SK-N-SH (cell line): ENCODE measurements around the gene RAB3A. TPM values are rescaled to one million over a fixed set of nuclear protein-coding genes. Genes with fewer than 3 reads are reported as not detected.

Experiments used
- CTCF ChIA-PET: fragments of 300-600, 350-600 bp; formaldehyde crosslinking; extraction: SDS; loops from one replicate; lab custom pipeline; 2021; lab: Yijun Ruan, JAX
- POLR2A ChIA-PET: fragments of 350-600 bp; sonication (Branson Sonifier 250); formaldehyde crosslinking; extraction: SDS; loops from one replicate; lab custom pipeline; 2020; ENCODE audit warnings: antibody characterized with exemption, inconsistent platforms; lab: Yijun Ruan, JAX
- DNase-seq: peaks from one replicate; pipeline ENCODE4 v3.0.0; 2012
- H2AFZ ChIP-seq: fragments of 200-600 bp; sonication (generic); 2 replicates; pipeline ENCODE4 v1.8.1; 2016; ENCODE audit warnings: antibody characterized with exemption, mild to moderate bottlenecking, low read depth
- H3F3A ChIP-seq: fragments of 200-600 bp; sonication (generic); replicated peaks from 2 replicates; pipeline ENCODE3; 2016; ENCODE audit warnings: antibody characterized with exemption, mild to moderate bottlenecking; ENCODE audit not compliant: insufficient read depth
- H3K27ac ChIP-seq, 2 experiments: fragments of 200-500 bp in 1 of 2; fragments of 200-600 bp in 1 of 2; sonication (Bioruptor generic) in 1 of 2; sonication (generic), shearing (Covaris generic) in 1 of 2; 2 replicates each; pipeline versions ENCODE4 v1.5.1 to v1.6.1; 2014 to 2016; ENCODE audit warnings: low read depth in 2 of 2, inconsistent platforms in 1 of 2, low read length in 1 of 2, mild to moderate bottlenecking in 1 of 2, mixed read lengths in 1 of 2
- H3K27me3 ChIP-seq: fragments of 200-600 bp; sonication (generic), shearing (Covaris generic); 2 replicates; pipeline ENCODE4 v1.6.1; 2016; ENCODE audit warnings: mixed run types; ENCODE audit not compliant: insufficient read depth
- H3K36me3 ChIP-seq, 2 experiments: fragments of 200-500 bp in 1 of 2; fragments of 200-600 bp in 1 of 2; sonication (Bioruptor generic) in 1 of 2; sonication (generic) in 1 of 2; replicated peaks in 1 of 2; 2 replicates each; pipeline versions ENCODE3 to v1.5.1; 2014 to 2016; ENCODE audit warnings: low read length in 1 of 2, mild to moderate bottlenecking in 1 of 2; ENCODE audit not compliant: insufficient read depth in 2 of 2, control insufficient read depth in 1 of 2
- H3K4me1 ChIP-seq, 2 experiments: fragments of 200-500 bp in 1 of 2; fragments of 200-600 bp in 1 of 2; sonication (Bioruptor generic) in 1 of 2; sonication (generic), shearing (Covaris generic) in 1 of 2; 2 replicates each; pipeline versions ENCODE4 v1.5.1 to v1.6.1; 2014 to 2016; ENCODE audit warnings: low read depth in 1 of 2, low read length in 1 of 2, mixed run types in 1 of 2; ENCODE audit not compliant: insufficient read depth in 2 of 2, control insufficient read depth in 1 of 2
- H3K4me2 ChIP-seq: fragments of 200-600 bp; sonication (generic), shearing (Covaris generic); 2 replicates; pipeline ENCODE4 v1.6.1; 2017; ENCODE audit warnings: mixed run types
- H3K4me3 ChIP-seq, 2 experiments: fragments of 200-500 bp in 1 of 2; fragments of 200-600 bp in 1 of 2; sonication (Bioruptor generic) in 1 of 2; sonication (generic), shearing (Covaris generic) in 1 of 2; 2 replicates each; pipeline versions ENCODE4 v1.5.1 to v1.8.1; 2014 to 2016; ENCODE audit warnings: low read depth in 2 of 2, inconsistent platforms in 1 of 2, low read length in 1 of 2, mild to moderate bottlenecking in 1 of 2, mixed read lengths in 1 of 2, moderate library complexity in 1 of 2
- H3K79me2 ChIP-seq: fragments of 200-600 bp; sonication (generic); 2 replicates; pipeline ENCODE4 v1.8.1; 2017; ENCODE audit warnings: mild to moderate bottlenecking; ENCODE audit not compliant: insufficient read depth
- H3K9ac ChIP-seq: fragments of 200-600 bp; sonication (generic); 2 replicates; pipeline ENCODE4 v1.6.1; 2017; ENCODE audit warnings: mixed run types
- H3K9me2 ChIP-seq: fragments of 200-600 bp; sonication (generic); 2 replicates; pipeline ENCODE4 v1.6.1; 2017; ENCODE audit warnings: mixed run types
- H3K9me3 ChIP-seq: fragments of 200-600 bp; sonication (generic); 2 replicates; pipeline ENCODE4 v1.6.1; 2017; ENCODE audit warnings: mixed run types, mild to moderate bottlenecking, moderate library complexity
- H4K20me1 ChIP-seq: fragments of 200-600 bp; sonication (generic); 2 replicates; pipeline ENCODE4 v1.6.1; 2017; ENCODE audit warnings: mild to moderate bottlenecking, mixed run types; ENCODE audit not compliant: insufficient read depth
- FOSL2 ChIP-seq: IDR thresholded peaks from 2 replicates; pipeline ENCODE4 v1.4.0; 2012; ENCODE audit warnings: low read depth, mild to moderate bottlenecking, moderate library complexity, borderline replicate concordance
- GATA2 ChIP-seq: sonication (generic); formaldehyde crosslinking; IDR thresholded peaks from 2 replicates; pipeline ENCODE4 v1.5.0; 2020; ENCODE audit warnings: mild to moderate bottlenecking, missing genetic modification reagents
- POLR2AphosphoS5 ChIP-seq: IDR thresholded peaks from 2 replicates; pipeline ENCODE4 v1.6.1; 2012; ENCODE audit warnings: low read depth, low read length
- RAD21 ChIP-seq: IDR thresholded peaks from 2 replicates; pipeline ENCODE4 v1.6.1; 2012; ENCODE audit warnings: mild to moderate bottlenecking, low read length
- RCOR1 ChIP-seq: fragments of 150-350 bp; IDR thresholded peaks from 2 replicates; pipeline ENCODE4 v1.6.1; 2017; ENCODE audit warnings: antibody characterized with exemption, low read length
- RXRA ChIP-seq: IDR thresholded peaks from 2 replicates; pipeline ENCODE4 v1.4.0; 2012; ENCODE audit warnings: low read depth, mild to moderate bottlenecking, borderline replicate concordance
- SIN3A ChIP-seq: IDR thresholded peaks from 2 replicates; pipeline ENCODE4 v1.6.1; 2012; ENCODE audit warnings: low read depth, mild to moderate bottlenecking, low read length, moderate library complexity, borderline replicate concordance
- SMC3 ChIP-seq: IDR thresholded peaks from 2 replicates; pipeline ENCODE4 v1.6.1; 2012; ENCODE audit warnings: low read depth, low read length, improper control_type of control experiment
- WGBS: methylation state at CpG from one replicate; pipeline ENCODE4 v1.1.6; 2017; ENCODE audit warnings: low lambda C conversion rate; 5-methylcytosine and 5-hydroxymethylcytosine counted together
- polyA plus RNA-seq, 3 experiments: library from polyadenylated mRNA; depleted of rRNA; stranded (reverse); fragments of >200 nt; gene quantifications; 2 replicates each; pipeline ENCODE4 v1.2.3, GENCODE V29; 2012
- TF ChIP-seq, protein P1 (sequence below): IDR thresholded peaks from 2 replicates; pipeline ENCODE4 v1.6.1; 2012; ENCODE audit warnings: mild to moderate bottlenecking, low read depth, low read length, moderate library complexity

RAB3A gene
- polyA plus RNA-seq, 1 of the 3 experiments (the other 2 are of a cell fraction) = 9.7 TPM

DNA sequence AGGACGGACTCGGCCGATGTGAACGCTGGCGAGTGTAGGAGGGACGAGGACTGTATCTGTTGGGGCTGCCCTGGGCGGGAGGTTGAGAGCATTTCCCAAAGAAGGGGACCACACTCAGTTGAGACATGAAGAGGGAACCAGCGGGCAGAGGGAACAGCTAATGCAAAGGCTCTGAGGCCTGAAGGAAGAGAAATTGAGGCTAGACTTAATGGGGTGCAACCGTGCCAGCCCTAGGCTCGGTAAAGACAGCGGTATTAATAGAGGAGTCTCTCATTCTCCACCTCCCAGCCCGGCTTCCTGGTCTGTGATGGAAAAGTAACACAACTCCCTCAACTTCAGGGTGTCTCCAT is 9.7 kb downstream of the RAB3A start (continued):
- TF ChIP-seq, protein P1, sequence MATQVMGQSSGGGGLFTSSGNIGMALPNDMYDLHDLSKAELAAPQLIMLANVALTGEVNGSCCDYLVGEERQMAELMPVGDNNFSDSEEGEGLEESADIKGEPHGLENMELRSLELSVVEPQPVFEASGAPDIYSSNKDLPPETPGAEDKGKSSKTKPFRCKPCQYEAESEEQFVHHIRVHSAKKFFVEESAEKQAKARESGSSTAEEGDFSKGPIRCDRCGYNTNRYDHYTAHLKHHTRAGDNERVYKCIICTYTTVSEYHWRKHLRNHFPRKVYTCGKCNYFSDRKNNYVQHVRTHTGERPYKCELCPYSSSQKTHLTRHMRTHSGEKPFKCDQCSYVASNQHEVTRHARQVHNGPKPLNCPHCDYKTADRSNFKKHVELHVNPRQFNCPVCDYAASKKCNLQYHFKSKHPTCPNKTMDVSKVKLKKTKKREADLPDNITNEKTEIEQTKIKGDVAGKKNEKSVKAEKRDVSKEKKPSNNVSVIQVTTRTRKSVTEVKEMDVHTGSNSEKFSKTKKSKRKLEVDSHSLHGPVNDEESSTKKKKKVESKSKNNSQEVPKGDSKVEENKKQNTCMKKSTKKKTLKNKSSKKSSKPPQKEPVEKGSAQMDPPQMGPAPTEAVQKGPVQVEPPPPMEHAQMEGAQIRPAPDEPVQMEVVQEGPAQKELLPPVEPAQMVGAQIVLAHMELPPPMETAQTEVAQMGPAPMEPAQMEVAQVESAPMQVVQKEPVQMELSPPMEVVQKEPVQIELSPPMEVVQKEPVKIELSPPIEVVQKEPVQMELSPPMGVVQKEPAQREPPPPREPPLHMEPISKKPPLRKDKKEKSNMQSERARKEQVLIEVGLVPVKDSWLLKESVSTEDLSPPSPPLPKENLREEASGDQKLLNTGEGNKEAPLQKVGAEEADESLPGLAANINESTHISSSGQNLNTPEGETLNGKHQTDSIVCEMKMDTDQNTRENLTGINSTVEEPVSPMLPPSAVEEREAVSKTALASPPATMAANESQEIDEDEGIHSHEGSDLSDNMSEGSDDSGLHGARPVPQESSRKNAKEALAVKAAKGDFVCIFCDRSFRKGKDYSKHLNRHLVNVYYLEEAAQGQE = no peak
- no peak for TF ChIP-seq SMC3

DNA sequence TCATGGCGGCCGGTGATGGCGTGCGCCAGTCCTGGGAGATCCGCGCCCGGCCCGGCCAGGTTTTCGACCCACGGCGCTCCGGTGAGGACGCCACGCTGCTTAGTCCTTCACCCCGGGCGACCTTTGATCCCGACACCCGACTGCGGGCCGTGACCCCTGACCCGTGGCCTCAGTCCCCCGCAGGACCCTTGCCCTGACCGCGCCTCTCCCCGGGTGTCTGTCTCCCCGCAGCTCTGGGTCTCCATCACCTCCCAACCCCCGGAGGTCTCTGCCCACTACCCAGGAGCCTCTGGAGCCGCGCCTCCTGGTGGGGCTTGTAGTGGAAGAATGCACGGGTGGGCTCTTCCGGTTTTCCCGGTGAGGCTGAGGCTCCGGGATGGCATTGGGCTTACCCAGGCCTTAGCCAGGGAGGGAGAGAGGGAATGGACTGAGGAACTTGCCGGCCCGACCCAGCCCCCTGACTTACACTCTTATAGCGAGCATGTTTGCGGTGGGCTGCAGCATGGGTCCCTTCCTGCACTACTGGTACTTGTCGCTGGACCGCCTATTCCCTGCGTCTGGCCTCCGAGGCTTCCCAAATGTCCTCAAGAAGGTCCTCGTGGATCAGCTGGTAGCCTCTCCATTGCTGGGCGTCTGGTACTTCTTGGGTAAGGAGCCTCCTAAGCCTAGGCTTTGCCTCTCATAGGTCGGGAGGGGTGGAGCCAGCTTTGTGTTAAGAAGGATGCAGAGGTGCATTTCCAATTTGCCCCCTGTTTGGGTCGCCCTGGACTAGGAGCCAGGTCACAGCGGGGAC is 10.3 kb downstream of the RAB3A start:
- ChIA-PET CTCF (interaction anchor here (0.6 to 20.7 kb wide), 11 partner anchors 10 to 226 kb away, joined by 3 to 505 read pairs (median 11); partner anchors contain the start of genes IFI30, RAB3A and SSBP4), POLR2A (interaction anchor here (0.8 to 1.3 kb wide), 3 partner anchors 8 to 88 kb away, joined by 3 to 7 read pairs (median 3); partner anchors contain the start of gene JUND)
- Histone ChIP-seq H3K4me3 (peak overlapping the region; percentile 72 to 94), H3K9me3 (no peaks in the 10 kb centered on the region), H3K27ac (peak overlapping the region; percentile 11 to 65; a peak in 2 of 4 replicates), H3K4me1 (peaks cover 9 to 26% of the 10 kb centered on the region in 2 experiments; a peak in 2 of 4 replicates), H2AFZ (peak overlapping the region; percentile 68; the same call in 1 of the 2 replicates), H3K9ac (peak overlapping the region; percentile 82), H3K36me3 (peaks cover 0 to 6% of the 10 kb centered on the region in 2 experiments), H4K20me1 (peaks cover 8% of the 10 kb centered on the region; the same call in 1 of the 2 replicates), H3F3A (peaks cover 15% of the 10 kb centered on the region), H3K27me3 (no peaks in the 10 kb centered on the region), H3K4me2 (peak overlapping the region; percentile 99), H3K9me2 (no peaks in the 10 kb centered on the region), H3K79me2 (peaks cover 9% of the 10 kb centered on the region; the same call in 1 of the 2 replicates)
- 7% methylated on average over 22 of the region's 46 CpGs for WGBS
- DNase-seq = no peak
- TF ChIP-seq GATA2 (CRISPR knock-in tag) = no peak
- TF ChIP-seq RCOR1 = no peak
- no peak for TF ChIP-seq POLR2AphosphoS5
- no peak for TF ChIP-seq RXRA
- TF ChIP-seq SIN3A = 0 out of 2 replicates have a peak, but pooled peaks have one; percentile 8
- TF ChIP-seq RAD21 = no peak
- no peak for TF ChIP-seq FOSL2
